HG02970 (cell line): Measurements from ENCODE around the gene DHRS3.
"Not testable (repeated sequence)": the region's sequence is repeated elsewhere in the genome, so short reads cannot be mapped to it uniquely, and the experiment has no call there.

Experiments
- ATAC-seq: cut with Tn5 transposase; IDR thresholded peaks from one replicate; pipeline ENCODE4 v1.9.1; 2021; ENCODE audit warnings: mild to moderate bottlenecking, moderate library complexity, moderate number of reproducible peaks; ENCODE audit not compliant: unreplicated experiment, low FRiP score

DHRS3 gene

GRCh38 chr1:12542616-12543592, 75.1 kb downstream of the DHRS3 start:
- no peak for ATAC-seq

- ATAC-seq = no peak
Observed at GRCh38 chr1:12542138-12542465, 75.9 kb downstream of the DHRS3 start.

- no peak for ATAC-seq
Observed at GRCh38 chr1:12541274-12542137, 76.5 kb downstream of the DHRS3 start.

GRCh38 chr1:12540580-12541273, 77.3 kb downstream of the DHRS3 start:
- ATAC-seq = no peak

GRCh38 chr1:12539705-12540579, 78.1 kb downstream of the DHRS3 start:
- no peak for ATAC-seq

- no peak for ATAC-seq
Observed at GRCh38 chr1:12539320-12539704, 78.7 kb downstream of the DHRS3 start.

- ATAC-seq = not testable (repeated sequence)
Observed at GRCh38 chr1:12538536-12538935, 79.5 kb downstream of the DHRS3 start.

- ATAC-seq = no peak
Observed at GRCh38 chr1:12537906-12538461, 80.0 kb downstream of the DHRS3 start.

- no peak for ATAC-seq
Observed at GRCh38 chr1:12537294-12537693, 80.7 kb downstream of the DHRS3 start.

- ATAC-seq = no peak
Observed at GRCh38 chr1:12536023-12536639, 81.9 kb downstream of the DHRS3 start.

- ATAC-seq = no peak
Observed at GRCh38 chr1:12532405-12533315, 85.3 kb downstream of the DHRS3 start.

- ATAC-seq = no peak
Observed at GRCh38 chr1:12531179-12531499, 86.9 kb downstream of the DHRS3 start.

GRCh38 chr1:12530462-12531178, 87.4 kb downstream of the DHRS3 start:
- ATAC-seq = no peak

- ATAC-seq = no peak
Observed at GRCh38 chr1:12529640-12530174, 88.3 kb downstream of the DHRS3 start.

- no peak for ATAC-seq
Observed at GRCh38 chr1:12528021-12528852, 89.8 kb downstream of the DHRS3 start.

- no peak for ATAC-seq
Observed at GRCh38 chr1:12527564-12527963, 90.4 kb downstream of the DHRS3 start.
